Liver (tissue), 9 donors: Measurements from ENCODE around the gene AKAP13. TPM values are rescaled to one million over a fixed set of nuclear protein-coding genes. Genes with fewer than 3 reads are reported as not detected.

Experiments used
- DNase-seq: peaks from one replicate; pipeline ENCODE4 v3.0.0-alpha.2; 2017; ENCODE audit warnings: low spot score
- H3K27ac ChIP-seq, 2 donors: one replicate each; pipeline ENCODE4 v1.7.0; 2013; ENCODE audit warnings: inconsistent platforms in 2 of 2, low read length in 2 of 2, control low read depth in 1 of 2, low read depth in 1 of 2, mild to moderate bottlenecking in 1 of 2
- H3K27me3 ChIP-seq, 4 donors: one replicate each; pipeline versions ENCODE4 v1.6.1 to v1.7.0; 2013; ENCODE audit warnings: low read length in 3 of 4, inconsistent platforms in 1 of 4, mild to moderate bottlenecking in 1 of 4, moderate library complexity in 1 of 4; ENCODE audit not compliant: control insufficient read depth in 4 of 4, insufficient read depth in 4 of 4
- H3K36me3 ChIP-seq, 4 donors: one replicate each; pipeline versions ENCODE4 v1.6.1 to v1.7.0; 2013; ENCODE audit warnings: low read length in 3 of 4, mild to moderate bottlenecking in 3 of 4, low read depth in 1 of 4, moderate library complexity in 1 of 4; ENCODE audit not compliant: control insufficient read depth in 4 of 4, insufficient read depth in 3 of 4
- H3K4me1 ChIP-seq, 4 donors: one replicate each; pipeline versions ENCODE4 v1.6.1 to v1.7.0; 2013; ENCODE audit warnings: low read length in 3 of 4, mild to moderate bottlenecking in 3 of 4, moderate library complexity in 1 of 4; ENCODE audit not compliant: control insufficient read depth in 4 of 4, insufficient read depth in 4 of 4
- H3K4me3 ChIP-seq, 3 donors: one replicate each; pipeline versions ENCODE4 v1.6.1 to v1.7.0; 2013; ENCODE audit warnings: low read length in 3 of 3, control low read depth in 1 of 3, low read depth in 1 of 3, mild to moderate bottlenecking in 1 of 3
- H3K9ac ChIP-seq, 2 donors: one replicate each; pipeline ENCODE4 v1.7.0; 2013; ENCODE audit warnings: low read length in 2 of 2, mild to moderate bottlenecking in 2 of 2, moderate library complexity in 2 of 2, control low read depth in 1 of 2, low read depth in 1 of 2
- H3K9me3 ChIP-seq, 4 donors: one replicate each; pipeline versions ENCODE4 v1.6.1 to v1.7.0; 2013; ENCODE audit warnings: low read length in 3 of 4; ENCODE audit not compliant: control insufficient read depth in 4 of 4
- CTCF ChIP-seq: fragments of 150-350 bp; IDR thresholded peaks from 2 replicates; pipeline ENCODE4 v1.5.1; 2017; ENCODE audit warnings: improper control_type of control experiment, low read depth, low read length; ENCODE audit not compliant: missing input control
- EGR1 ChIP-seq, 2 donors: IDR thresholded peaks; 2 replicates each; pipeline ENCODE4 v1.6.1; 2016 to 2018; ENCODE audit warnings: antibody characterized with exemption in 2 of 2, low read depth in 2 of 2
- FOXA1 ChIP-seq: IDR thresholded peaks from 2 replicates; pipeline ENCODE4 v1.6.1; 2016; ENCODE audit warnings: antibody characterized with exemption
- FOXA2 ChIP-seq: IDR thresholded peaks from 2 replicates; pipeline ENCODE4 v1.6.1; 2016; ENCODE audit warnings: antibody characterized with exemption
- GABPA ChIP-seq, 2 donors: IDR thresholded peaks in 1 of 2; conservative IDR thresholded peaks in 1 of 2; 2 replicates each; pipeline ENCODE4 v1.6.1; 2016; ENCODE audit warnings: antibody characterized with exemption in 2 of 2, mild to moderate bottlenecking in 1 of 2, moderate library complexity in 1 of 2
- HNF4A ChIP-seq, 2 donors: conservative IDR thresholded peaks; 2 replicates each; pipeline ENCODE4 v1.6.1; 2016; ENCODE audit warnings: antibody characterized with exemption in 2 of 2, mild to moderate bottlenecking in 2 of 2
- HNF4G ChIP-seq: IDR thresholded peaks from 2 replicates; pipeline ENCODE4 v1.6.1; 2016; ENCODE audit warnings: antibody characterized with exemption
- JUND ChIP-seq, 2 donors: IDR thresholded peaks; 2 replicates each; pipeline ENCODE4 v1.6.1; 2016; ENCODE audit warnings: antibody characterized with exemption in 2 of 2
- NR2F2 ChIP-seq: IDR thresholded peaks from 2 replicates; pipeline ENCODE4 v1.6.1; 2016; ENCODE audit warnings: antibody characterized with exemption
- RAD21 ChIP-seq, 2 donors: IDR thresholded peaks; 2 replicates each; pipeline ENCODE4 v1.6.1; 2016; ENCODE audit warnings: antibody characterized with exemption in 2 of 2, mild to moderate bottlenecking in 2 of 2
- REST ChIP-seq: IDR thresholded peaks from 2 replicates; pipeline ENCODE4 v1.6.1; 2016; ENCODE audit warnings: antibody characterized with exemption, mild to moderate bottlenecking
- RXRA ChIP-seq, 2 donors: IDR thresholded peaks; 2 replicates each; pipeline ENCODE4 v1.6.1; 2017 to 2018; ENCODE audit warnings: antibody characterized with exemption in 2 of 2, mild to moderate bottlenecking in 1 of 2
- TAF1 ChIP-seq: conservative IDR thresholded peaks from 2 replicates; pipeline ENCODE4 v1.6.1; 2016; ENCODE audit warnings: antibody characterized with exemption, mild to moderate bottlenecking
- YY1 ChIP-seq: IDR thresholded peaks from 2 replicates; pipeline ENCODE4 v1.6.1; 2016; ENCODE audit warnings: antibody characterized with exemption, mild to moderate bottlenecking
- WGBS: extraction: QIAGEN DNeasy Blood & Tissue Kit; methylation state at CpG from one replicate; pipeline ENCODE4 v1.1.7; 2013; 5-methylcytosine and 5-hydroxymethylcytosine counted together
- polyA plus RNA-seq, 2 donors: library from polyadenylated mRNA; stranded (reverse) in 1 of 2; unstranded in 1 of 2; fragments of 200-250 nt in 1 of 2; fragments of >200 nt in 1 of 2; fragmentation: Nextera tagmentation in 1 of 2; extraction: Ambion mirVana in 1 of 2; gene quantifications; one replicate each; pipeline versions ENCODE4 v1.2.1 to v1.2.3, GENCODE V29; 2013 to 2015
- total RNA-seq, 2 donors: library from RNA; depleted of rRNA; stranded (reverse); fragments of >200 nt; gene quantifications; one replicate each; pipeline ENCODE4 v1.2.3, GENCODE V29; 2014
- TF ChIP-seq, protein P1 (sequence below): IDR thresholded peaks from 2 replicates; pipeline ENCODE4 v1.6.1; 2016; ENCODE audit warnings: antibody characterized with exemption
- TF ChIP-seq, protein P2 (sequence below): IDR thresholded peaks from 2 replicates; pipeline ENCODE4 v1.6.1; 2016; ENCODE audit warnings: antibody characterized with exemption
- TF ChIP-seq, protein P3 (sequence below): IDR thresholded peaks from 2 replicates; pipeline ENCODE4 v1.6.1; 2016; ENCODE audit warnings: antibody characterized with exemption
- donor health status: healthy.
- donor health status: healthy.
- donor health status: healthy.
- donor health status: healthy.
- donor health status: healthy.

Gene AKAP13
- total and polyA plus RNA-seq, 4 donors = 18.6 to 92.3 (median 37.4) TPM

- Histone ChIP-seq H3K4me3 (no peak overlapping the region), H3K36me3 (peaks cover 0 to 2% (median 0%) of the 10 kb centered on the region in 4 donors), H3K4me1 (peaks cover 0 to 2% (median 0%) of the 10 kb centered on the region in 4 donors), H3K9me3 (no peaks in the 10 kb centered on the region), H3K9ac (no peak overlapping the region), H3K27ac (no peak overlapping the region), H3K27me3 (no peaks in the 10 kb centered on the region)
- no peak for DNase-seq
- 97% methylated on average over 2 of the region's 2 CpGs for WGBS
- TF ChIP-seq, protein P1, sequence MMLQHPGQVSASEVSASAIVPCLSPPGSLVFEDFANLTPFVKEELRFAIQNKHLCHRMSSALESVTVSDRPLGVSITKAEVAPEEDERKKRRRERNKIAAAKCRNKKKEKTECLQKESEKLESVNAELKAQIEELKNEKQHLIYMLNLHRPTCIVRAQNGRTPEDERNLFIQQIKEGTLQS = no peak
- no peak for TF ChIP-seq GABPA (IDR thresholded peaks at IDR 0.05 in 1 of 2, conservative IDR thresholded peaks at IDR 0.05 in 1 of 2)
- TF ChIP-seq HNF4A (conservative IDR thresholded peaks at IDR 0.05) = no peak
- no peak for TF ChIP-seq RXRA (IDR thresholded peaks at IDR 0.05)
- no peak for TF ChIP-seq NR2F2
- TF ChIP-seq TAF1 = no peak
- no peak for TF ChIP-seq CTCF
- no peak for TF ChIP-seq RAD21 (IDR thresholded peaks at IDR 0.05)
- TF ChIP-seq, protein P2, sequence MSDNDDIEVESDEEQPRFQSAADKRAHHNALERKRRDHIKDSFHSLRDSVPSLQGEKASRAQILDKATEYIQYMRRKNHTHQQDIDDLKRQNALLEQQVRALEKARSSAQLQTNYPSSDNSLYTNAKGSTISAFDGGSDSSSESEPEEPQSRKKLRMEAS = no peak
- no peak for TF ChIP-seq JUND (IDR thresholded peaks at IDR 0.05)
- no peak for TF ChIP-seq FOXA1
- TF ChIP-seq FOXA2 = no peak
- no peak for TF ChIP-seq EGR1 (IDR thresholded peaks at IDR 0.05; ENCODE audit: low read depth in 2 of 2)
Measured at GRCh38 chr15:85556618-85556895, 176.2 kb downstream of the AKAP13 start.

DNA sequence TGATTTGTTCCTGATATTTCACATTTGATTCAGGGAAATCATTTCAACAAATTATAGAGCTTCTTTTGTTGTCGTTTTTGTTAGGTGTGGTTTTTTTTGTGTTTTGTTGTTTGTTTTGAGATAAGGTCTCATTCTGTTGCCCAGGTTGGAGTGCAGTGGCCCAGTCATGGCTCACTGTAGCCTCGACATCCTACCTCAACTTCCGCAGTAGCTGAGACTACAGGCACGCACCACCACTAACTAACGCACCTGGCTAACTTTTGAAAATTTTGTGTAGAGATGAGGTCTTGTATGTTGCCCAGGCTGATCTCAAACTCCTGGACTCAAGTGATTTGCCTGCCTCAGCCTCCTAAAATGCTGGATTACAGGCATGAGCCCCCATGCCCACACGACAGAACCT is 177.0 kb downstream of the AKAP13 start:
- no peaks in the 10 kb centered on the region for H3K27me3 ChIP-seq
- TF ChIP-seq YY1 (no peak), TAF1 (no peak), JUND (IDR thresholded peaks at IDR 0.05) (no peak), GABPA (IDR thresholded peaks at IDR 0.05 in 1 of 2, conservative IDR thresholded peaks at IDR 0.05 in 1 of 2) (no peak), FOXA2 (no peak), HNF4G (no peak), NR2F2 (no peak), CTCF (no peak), REST (no peak), EGR1 (IDR thresholded peaks at IDR 0.05; ENCODE audit: low read depth in 2 of 2) (no peak), RXRA (IDR thresholded peaks at IDR 0.05) (no peak)
- TF ChIP-seq, protein P1 = no peak
- TF ChIP-seq, protein P3, sequence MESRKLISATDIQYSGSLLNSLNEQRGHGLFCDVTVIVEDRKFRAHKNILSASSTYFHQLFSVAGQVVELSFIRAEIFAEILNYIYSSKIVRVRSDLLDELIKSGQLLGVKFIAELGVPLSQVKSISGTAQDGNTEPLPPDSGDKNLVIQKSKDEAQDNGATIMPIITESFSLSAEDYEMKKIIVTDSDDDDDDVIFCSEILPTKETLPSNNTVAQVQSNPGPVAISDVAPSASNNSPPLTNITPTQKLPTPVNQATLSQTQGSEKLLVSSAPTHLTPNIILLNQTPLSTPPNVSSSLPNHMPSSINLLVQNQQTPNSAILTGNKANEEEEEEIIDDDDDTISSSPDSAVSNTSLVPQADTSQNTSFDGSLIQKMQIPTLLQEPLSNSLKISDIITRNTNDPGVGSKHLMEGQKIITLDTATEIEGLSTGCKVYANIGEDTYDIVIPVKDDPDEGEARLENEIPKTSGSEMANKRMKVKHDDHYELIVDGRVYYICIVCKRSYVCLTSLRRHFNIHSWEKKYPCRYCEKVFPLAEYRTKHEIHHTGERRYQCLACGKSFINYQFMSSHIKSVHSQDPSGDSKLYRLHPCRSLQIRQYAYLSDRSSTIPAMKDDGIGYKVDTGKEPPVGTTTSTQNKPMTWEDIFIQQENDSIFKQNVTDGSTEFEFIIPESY = no peak
- H3K9me3 ChIP-seq = no peaks in the 10 kb centered on the region
- WGBS = 85% methylated on average over 6 of the region's 6 CpGs
- peaks cover 0 to 2% (median 0%) of the 10 kb centered on the region in 4 donors for H3K4me1 ChIP-seq
- DNase-seq = no peak
- H3K36me3 ChIP-seq = peaks cover 0 to 2% (median 0%) of the 10 kb centered on the region in 4 donors
- H3K27ac ChIP-seq = no peak overlapping the region
- H3K9ac ChIP-seq = no peak overlapping the region
- no peak overlapping the region for H3K4me3 ChIP-seq
